LNCaP clone FGC (cell line): ENCODE measurements around the gene MFNG.

Source experiments
- DNase-seq: peaks from one replicate; pipeline ENCODE4 v3.0.0-alpha.2; 2011; ENCODE audit warnings: low read depth
- H3K4me3 ChIP-seq: 2 replicates; pipeline ENCODE4 v1.5.1; 2011; ENCODE audit warnings: mild to moderate bottlenecking, low read depth, low read length, control low read depth
- TF ChIP-seq, protein P1 (sequence below): IDR thresholded peaks from 2 replicates; pipeline ENCODE4 v1.5.1; 2012; ENCODE audit warnings: mild to moderate bottlenecking; ENCODE audit not compliant: control insufficient read depth, insufficient read depth; ENCODE audit errors: extremely low read depth

MFNG gene

DNA sequence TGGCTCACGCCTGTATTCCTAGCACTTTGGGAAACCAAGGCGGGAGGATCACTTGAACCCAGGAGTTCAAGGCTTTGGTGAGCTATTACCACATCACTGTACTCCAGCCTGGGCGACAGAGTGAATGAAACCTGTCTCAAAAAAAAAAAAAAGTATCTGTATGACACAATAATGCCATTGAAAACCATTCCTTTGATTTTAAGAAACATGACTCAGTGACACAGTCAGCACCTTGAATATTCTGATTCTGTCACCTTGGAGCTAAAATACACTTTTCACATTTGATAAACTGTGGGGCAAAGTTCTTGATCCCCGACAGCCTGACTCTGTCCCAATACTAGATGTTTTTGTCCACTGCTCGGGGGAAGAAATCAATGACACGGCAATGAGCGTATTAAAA is 42.2 kb downstream of the MFNG start:
- H3K4me3 ChIP-seq = no peak overlapping the region
- TF ChIP-seq, protein P1, sequence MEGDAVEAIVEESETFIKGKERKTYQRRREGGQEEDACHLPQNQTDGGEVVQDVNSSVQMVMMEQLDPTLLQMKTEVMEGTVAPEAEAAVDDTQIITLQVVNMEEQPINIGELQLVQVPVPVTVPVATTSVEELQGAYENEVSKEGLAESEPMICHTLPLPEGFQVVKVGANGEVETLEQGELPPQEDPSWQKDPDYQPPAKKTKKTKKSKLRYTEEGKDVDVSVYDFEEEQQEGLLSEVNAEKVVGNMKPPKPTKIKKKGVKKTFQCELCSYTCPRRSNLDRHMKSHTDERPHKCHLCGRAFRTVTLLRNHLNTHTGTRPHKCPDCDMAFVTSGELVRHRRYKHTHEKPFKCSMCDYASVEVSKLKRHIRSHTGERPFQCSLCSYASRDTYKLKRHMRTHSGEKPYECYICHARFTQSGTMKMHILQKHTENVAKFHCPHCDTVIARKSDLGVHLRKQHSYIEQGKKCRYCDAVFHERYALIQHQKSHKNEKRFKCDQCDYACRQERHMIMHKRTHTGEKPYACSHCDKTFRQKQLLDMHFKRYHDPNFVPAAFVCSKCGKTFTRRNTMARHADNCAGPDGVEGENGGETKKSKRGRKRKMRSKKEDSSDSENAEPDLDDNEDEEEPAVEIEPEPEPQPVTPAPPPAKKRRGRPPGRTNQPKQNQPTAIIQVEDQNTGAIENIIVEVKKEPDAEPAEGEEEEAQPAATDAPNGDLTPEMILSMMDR = no peak
- no peak for DNase-seq

DNA sequence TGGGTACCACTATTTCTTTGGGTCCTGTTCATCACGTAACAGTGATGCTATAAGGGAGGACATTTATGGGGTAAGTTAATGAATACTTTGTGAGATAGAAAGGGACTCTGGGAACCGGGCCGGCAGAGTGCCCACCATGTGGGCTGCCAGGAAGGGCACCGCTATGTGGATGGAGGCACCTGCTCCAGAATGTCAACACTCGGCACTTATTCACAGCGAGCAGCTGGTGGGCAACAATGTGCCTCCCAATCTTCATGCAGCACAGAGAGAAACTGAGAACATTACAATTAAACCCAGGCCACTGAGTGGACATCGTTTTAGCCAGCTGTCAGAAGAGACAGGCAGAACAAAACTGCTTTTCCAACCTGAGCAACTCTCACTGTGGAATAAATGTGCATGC is 43.1 kb downstream of the MFNG start:
- H3K4me3 ChIP-seq = no peak overlapping the region
- TF ChIP-seq, protein P1 = no peak
- DNase-seq = no peak

DNA sequence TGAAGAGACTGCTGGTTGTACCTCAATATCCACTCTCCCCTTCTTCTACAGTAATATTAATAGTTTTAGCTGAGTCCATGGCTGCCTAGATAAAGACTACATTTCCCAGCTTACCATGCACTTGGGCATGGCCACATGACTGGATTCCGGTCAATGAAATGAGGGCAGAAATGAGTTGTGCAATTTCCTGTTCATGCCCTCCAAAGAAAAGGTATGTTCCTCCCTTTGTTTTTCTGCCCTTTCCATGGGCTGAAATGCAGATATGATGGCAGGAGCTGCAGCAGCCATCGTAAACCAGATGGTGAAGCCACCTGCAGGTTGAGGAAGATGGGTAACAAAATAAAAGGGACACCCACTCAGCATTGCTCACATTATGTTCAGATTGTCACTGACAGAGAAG is 43.6 kb downstream of the MFNG start:
- no peak for DNase-seq
- H3K4me3 ChIP-seq = no peak overlapping the region

DNA sequence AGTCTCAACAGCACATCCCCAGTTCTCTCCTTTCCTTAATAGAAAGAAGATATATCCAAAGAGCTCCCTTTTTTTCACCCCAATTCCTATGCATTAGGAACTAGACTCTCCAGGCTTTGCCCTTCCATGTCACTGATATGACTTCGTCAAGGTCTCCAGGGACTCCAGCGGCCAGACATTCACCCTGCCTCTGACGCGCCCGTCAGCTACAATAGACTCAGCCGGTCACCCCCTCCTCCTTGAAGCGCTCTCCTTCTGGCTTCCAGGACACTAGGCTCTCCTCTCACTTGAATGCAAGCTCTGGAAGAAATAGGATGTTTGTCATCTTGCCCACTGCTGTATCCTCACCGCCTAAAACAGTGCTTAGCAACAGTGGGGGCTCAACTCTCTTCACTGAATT is 44.0 kb downstream of the MFNG start:
- H3K4me3 ChIP-seq = no peak overlapping the region
- no peak for DNase-seq
- TF ChIP-seq, protein P1 = no peak

More for the DNA sequence above, 43.6 kb downstream of the MFNG start:
- TF ChIP-seq, protein P1 = no peak

DNA sequence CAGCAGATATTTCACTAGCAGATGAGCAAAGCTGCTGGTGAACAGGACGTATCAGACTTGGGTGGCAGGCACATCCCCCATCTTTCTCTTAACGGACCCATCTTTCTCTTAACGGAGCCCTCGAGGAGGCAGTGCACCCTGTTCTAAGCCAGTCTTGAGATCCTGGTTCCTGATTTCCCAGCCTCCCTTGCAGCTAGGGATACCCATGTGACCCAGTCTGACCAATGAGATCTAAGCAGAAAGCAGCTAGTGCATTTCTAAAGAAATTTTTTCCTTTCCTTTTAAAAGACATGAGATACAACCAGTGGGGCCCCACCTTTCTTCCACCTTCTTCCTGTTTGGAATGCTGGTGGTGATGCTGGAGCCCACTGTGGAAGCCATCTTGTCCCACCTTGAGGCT is 45.3 kb downstream of the MFNG start:
- DNase-seq = no peak
- H3K4me3 ChIP-seq = no peak overlapping the region
- TF ChIP-seq, protein P1 = no peak

DNA sequence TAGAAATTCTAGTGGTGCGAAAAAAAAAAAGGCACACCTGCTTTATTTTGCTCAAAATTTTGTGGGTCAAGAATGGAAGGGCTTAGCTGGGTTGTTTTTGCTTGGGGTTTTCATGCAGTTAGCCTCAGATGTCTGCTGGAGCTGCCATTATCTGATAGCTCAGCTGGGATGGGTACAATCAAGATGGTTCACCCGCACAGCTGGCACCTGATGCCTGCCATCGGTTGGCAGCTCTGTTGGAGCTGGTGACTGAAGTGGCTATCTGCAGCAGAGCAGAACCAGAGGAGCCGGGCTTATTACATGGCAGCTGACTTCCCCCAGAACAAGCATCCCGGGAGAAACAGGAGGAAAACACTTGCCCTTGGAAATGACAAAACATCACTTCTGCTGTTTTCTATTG is 46.8 kb downstream of the MFNG start:
- H3K4me3 ChIP-seq = no peak overlapping the region
- TF ChIP-seq, protein P1 = no peak
- no peak for DNase-seq

DNA sequence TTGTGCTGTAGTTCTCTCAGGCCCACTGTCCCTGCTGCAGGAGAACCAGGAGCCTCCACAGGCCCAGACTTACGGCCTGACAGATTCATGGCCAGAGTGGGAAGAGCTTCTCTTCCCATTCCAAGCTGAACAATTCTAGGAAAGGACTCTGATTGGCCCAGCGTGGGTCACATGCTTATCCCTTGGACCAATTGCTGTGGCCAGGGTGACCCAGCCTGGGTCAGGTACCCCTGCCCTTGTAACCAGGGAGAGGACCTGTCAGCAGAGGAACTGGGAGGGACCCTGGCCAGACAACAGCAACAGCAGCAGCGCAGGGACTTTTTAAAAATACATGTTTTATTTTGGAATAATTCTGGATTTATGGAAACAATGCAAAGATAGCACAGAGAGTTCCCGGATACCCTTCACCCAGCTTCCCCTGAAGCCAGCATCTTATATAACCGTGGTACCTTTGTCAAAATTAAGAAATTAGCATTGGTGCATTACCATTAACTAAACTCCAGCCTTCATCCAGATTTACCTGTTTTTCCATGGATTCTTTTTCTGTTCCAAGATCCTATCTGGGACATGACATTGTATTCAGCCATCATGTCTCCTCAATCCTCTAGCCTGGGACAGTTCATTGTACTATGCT is 50.1 kb downstream of the MFNG start:
- no peak for DNase-seq

More for the DNA sequence above, 50.1 kb downstream of the MFNG start:
- H3K4me3 ChIP-seq = no peak overlapping the region
- TF ChIP-seq, protein P1 = no peak
